Stomach smooth muscle (tissue), 2 donors: ENCODE measurements around the gene ZDHHC1.

Experiments
- H3K27ac ChIP-seq: one replicate; pipeline ENCODE4 v1.7.0; 2013; ENCODE audit warnings: mild to moderate bottlenecking, low read length, inconsistent platforms
- H3K27me3 ChIP-seq, 2 donors: one replicate each; pipeline ENCODE4 v1.7.0; 2013; ENCODE audit warnings: low read length in 2 of 2; ENCODE audit not compliant: insufficient read depth in 2 of 2, control insufficient read depth in 1 of 2
- H3K36me3 ChIP-seq, 2 donors: one replicate each; pipeline ENCODE4 v1.7.0; 2013; ENCODE audit warnings: low read length in 2 of 2; ENCODE audit not compliant: control insufficient read depth in 2 of 2, insufficient read depth in 2 of 2
- H3K4me1 ChIP-seq: one replicate; pipeline ENCODE4 v1.7.0; 2013; ENCODE audit warnings: low read length; ENCODE audit not compliant: control insufficient read depth, insufficient read depth
- H3K4me3 ChIP-seq, 2 donors: one replicate each; pipeline ENCODE4 v1.7.0; 2013; ENCODE audit warnings: low read length in 2 of 2
- H3K9ac ChIP-seq, 2 donors: one replicate each; pipeline ENCODE4 v1.7.0; 2013; ENCODE audit warnings: low read length in 2 of 2, mild to moderate bottlenecking in 1 of 2
- H3K9me3 ChIP-seq, 2 donors: one replicate each; pipeline ENCODE4 v1.7.0; 2013; ENCODE audit warnings: low read length in 2 of 2; ENCODE audit not compliant: control insufficient read depth in 2 of 2
- donor health status: healthy.
- donor health status: Pancreatic carcinoma.

Gene ZDHHC1

GRCh38 chr16:67407788-67408452 is 8.4 kb downstream of the ZDHHC1 start:
- no peaks in the 10 kb centered on the region for H3K27me3 ChIP-seq
- peaks cover 0 to 3% of the 10 kb centered on the region in 2 donors for H3K36me3 ChIP-seq
- no peak overlapping the region for H3K27ac ChIP-seq
- H3K9ac ChIP-seq = no peak overlapping the region
- peaks cover 22% of the 10 kb centered on the region for H3K4me1 ChIP-seq
- H3K4me3 ChIP-seq = no peak overlapping the region
- no peaks in the 10 kb centered on the region for H3K9me3 ChIP-seq

DNA sequence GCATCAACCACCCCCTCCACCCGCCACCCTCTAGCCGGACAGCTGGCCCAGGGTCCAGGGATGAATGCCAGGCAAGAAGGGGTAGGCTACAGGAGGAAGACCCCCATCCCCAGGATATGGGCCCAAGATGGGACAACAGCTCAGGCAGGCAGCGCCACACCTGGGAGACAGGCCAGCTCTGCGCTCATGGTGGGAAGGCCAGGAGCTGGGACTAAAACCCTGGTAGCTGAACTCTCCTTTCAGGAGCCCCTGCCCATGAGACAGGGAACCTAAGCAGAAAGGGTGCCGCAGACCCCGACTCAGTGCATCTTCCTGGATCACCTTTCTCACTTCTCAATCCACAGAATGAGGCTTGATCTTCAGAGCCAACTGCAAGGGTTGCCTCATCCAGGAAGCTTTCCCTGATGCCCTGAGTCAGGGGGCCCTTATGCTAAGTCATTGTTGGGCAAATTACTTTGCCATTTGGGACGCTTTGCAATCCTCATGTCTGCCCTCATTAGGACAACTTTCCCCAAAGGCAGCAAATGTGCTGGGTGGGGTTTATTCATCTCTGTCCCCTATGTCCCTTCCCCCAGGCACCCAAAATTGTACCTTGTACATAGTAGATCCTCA is 9.0 kb downstream of the ZDHHC1 start:
- Histone ChIP-seq H3K9ac (peak overlapping the region in 1 of 2 donors; percentile 36), H3K9me3 (no peaks in the 10 kb centered on the region), H3K36me3 (peaks cover 0 to 3% of the 10 kb centered on the region in 2 donors), H3K4me1 (peaks cover 22% of the 10 kb centered on the region), H3K27me3 (no peaks in the 10 kb centered on the region), H3K4me3 (no peak overlapping the region), H3K27ac (peak overlapping the region; percentile 41)

- Histone ChIP-seq H3K36me3 (peaks cover 0 to 3% of the 10 kb centered on the region in 2 donors), H3K9ac (peak overlapping the region in 1 of 2 donors; percentile 36), H3K27ac (peak overlapping the region; percentile 41), H3K4me3 (no peak overlapping the region), H3K9me3 (no peaks in the 10 kb centered on the region), H3K27me3 (no peaks in the 10 kb centered on the region), H3K4me1 (peaks cover 22% of the 10 kb centered on the region)
Measured at GRCh38 chr16:67406111-67406971, 9.9 kb downstream of the ZDHHC1 start.

DNA sequence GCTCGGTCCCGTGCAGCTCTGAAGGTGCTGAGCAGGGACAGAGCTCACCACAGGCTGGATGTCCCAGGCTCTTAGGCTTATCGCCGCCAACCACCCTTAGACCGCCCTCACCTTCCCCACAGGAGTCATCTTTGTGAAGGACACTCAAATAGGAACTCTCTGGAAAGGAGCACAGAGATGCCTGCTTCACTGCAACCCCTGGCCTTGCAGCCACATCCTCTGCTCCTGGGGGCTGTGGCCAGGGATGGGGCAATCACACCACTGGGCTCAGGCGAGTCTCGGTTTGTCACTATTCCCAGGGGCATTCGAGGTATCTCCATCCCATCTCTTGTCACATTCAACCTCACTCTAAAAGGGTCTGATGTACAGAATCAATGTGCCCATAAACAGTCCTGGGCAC is 10.9 kb downstream of the ZDHHC1 start:
- H3K36me3 ChIP-seq = peaks cover 0 to 3% of the 10 kb centered on the region in 2 donors
- no peak overlapping the region for H3K27ac ChIP-seq
- H3K9me3 ChIP-seq = no peaks in the 10 kb centered on the region
- H3K4me3 ChIP-seq = no peak overlapping the region
- peaks cover 22% of the 10 kb centered on the region for H3K4me1 ChIP-seq
- peak overlapping the region in 1 of 2 donors; percentile 21 for H3K9ac ChIP-seq
- H3K27me3 ChIP-seq = no peaks in the 10 kb centered on the region

DNA sequence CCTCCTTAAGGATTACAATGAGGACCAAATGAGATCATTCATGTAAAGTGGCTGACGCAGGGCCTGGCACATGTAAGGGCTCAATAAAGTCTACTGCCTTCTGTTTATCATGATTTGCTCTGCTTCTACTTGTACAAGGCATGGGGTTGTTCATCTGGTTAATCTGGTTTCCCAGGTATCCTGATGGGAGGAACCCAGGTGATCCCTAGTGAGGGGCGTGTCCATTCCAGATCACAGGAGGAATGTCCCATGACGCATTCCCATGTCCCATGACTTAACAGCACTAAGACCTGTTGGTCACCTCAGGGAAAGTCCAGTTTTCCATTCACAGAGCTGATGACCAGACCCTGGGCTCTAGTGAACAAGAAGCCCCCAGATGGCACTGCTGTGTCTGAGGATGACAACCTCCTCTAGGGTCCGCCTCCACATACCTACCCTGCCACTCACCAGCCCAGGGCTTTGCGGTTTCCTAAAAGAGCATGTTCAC is 11.5 kb downstream of the ZDHHC1 start:
- no peaks in the 10 kb centered on the region for H3K27me3 ChIP-seq
- H3K9me3 ChIP-seq = no peaks in the 10 kb centered on the region
- H3K4me1 ChIP-seq = peaks cover 22% of the 10 kb centered on the region
- peak overlapping the region in 1 of 2 donors; percentile 21 for H3K9ac ChIP-seq
- H3K4me3 ChIP-seq = no peak overlapping the region
- H3K27ac ChIP-seq = no peak overlapping the region
- H3K36me3 ChIP-seq = peaks cover 0 to 3% of the 10 kb centered on the region in 2 donors

GRCh38 chr16:67403976-67404555 is 12.2 kb downstream of the ZDHHC1 start:
- H3K4me3 ChIP-seq = no peak overlapping the region
- H3K36me3 ChIP-seq = peaks cover 0 to 3% of the 10 kb centered on the region in 2 donors
- H3K4me1 ChIP-seq = peaks cover 26% of the 10 kb centered on the region
- H3K9ac ChIP-seq = no peak overlapping the region
- no peak overlapping the region for H3K27ac ChIP-seq
- no peaks in the 10 kb centered on the region for H3K9me3 ChIP-seq
- H3K27me3 ChIP-seq = no peaks in the 10 kb centered on the region

DNA sequence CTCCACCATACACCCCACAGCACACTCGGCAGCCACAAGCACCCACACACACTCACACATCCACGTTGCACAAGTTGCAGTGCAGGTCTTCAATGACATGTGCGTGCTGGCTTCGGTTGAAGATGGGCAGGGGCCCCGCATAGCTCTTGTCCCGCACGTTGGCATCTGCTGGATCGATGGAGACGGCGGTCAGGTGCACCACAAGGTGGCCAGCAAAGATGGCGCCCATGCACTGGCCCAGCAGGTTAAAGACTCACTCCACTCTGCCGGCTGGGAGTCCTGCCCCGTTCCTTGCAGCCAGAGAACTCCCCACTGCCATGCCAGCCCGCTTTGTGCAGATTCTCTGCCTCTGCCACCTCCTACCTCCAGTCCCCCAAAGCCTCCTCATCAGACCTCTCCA is 15.4 kb downstream of the ZDHHC1 start:
- H3K4me3 ChIP-seq = no peak overlapping the region
- H3K27ac ChIP-seq = no peak overlapping the region
- H3K9me3 ChIP-seq = no peaks in the 10 kb centered on the region
- peaks cover 33% of the 10 kb centered on the region for H3K4me1 ChIP-seq
- peaks cover 0 to 3% of the 10 kb centered on the region in 2 donors for H3K36me3 ChIP-seq
- no peak overlapping the region for H3K9ac ChIP-seq
- H3K27me3 ChIP-seq = no peaks in the 10 kb centered on the region

DNA sequence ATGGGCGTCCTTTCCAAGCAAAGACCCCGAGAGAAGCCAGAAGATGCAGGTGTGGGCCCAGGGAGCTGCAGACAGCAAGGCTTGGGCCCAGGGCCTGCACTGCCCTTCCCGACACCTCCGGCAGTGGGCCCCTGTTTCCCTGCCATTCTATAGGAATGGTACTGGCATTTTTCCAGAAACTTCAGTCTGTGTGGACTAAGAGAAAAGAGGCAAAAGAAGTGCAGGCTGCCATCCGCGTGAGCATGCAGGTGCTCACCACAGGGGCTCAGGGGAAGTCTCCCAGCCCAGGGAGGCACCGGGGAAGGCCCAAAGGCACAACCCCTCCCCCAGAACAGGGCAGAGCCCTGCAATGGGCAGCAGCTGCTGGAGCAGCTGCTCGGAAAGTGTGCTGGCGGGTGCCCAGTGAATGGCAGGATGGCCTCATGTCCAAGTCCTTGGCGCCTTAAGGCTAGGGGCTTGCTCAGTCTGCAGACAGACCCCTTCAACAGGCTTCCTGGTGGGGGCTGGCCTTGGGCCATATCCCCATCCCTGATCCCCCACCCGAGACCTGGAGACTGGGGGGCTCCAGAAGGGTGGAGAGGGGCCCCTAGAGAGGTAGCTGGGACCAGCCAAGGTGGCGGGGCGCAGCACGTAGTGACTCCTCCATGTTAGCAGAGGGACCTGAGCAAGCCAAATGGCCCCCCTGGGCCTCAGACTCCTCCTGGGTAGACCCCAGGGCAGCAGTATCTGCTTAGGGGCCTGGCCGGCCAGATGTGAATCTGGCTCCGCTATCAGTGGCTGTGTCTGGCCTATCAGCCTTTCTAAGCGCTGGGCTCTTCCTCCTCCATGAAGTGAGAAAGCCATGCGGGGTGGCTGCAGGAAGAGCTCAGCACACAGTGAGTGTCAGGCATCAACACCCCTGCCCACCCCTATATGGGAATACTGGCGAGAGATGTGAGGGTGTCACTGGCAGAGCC is 16.2 kb downstream of the ZDHHC1 start:
- Histone ChIP-seq H3K4me3 (no peak overlapping the region), H3K9me3 (no peaks in the 10 kb centered on the region), H3K27me3 (no peaks in the 10 kb centered on the region), H3K4me1 (peaks cover 41% of the 10 kb centered on the region), H3K27ac (no peak overlapping the region), H3K36me3 (peaks cover 0 to 3% of the 10 kb centered on the region in 2 donors), H3K9ac (peak overlapping the region in 1 of 2 donors; percentile 13)

- peaks cover 43% of the 10 kb centered on the region for H3K4me1 ChIP-seq
- H3K27ac ChIP-seq = no peak overlapping the region
Measured at GRCh38 chr16:67399218-67399733, 17.0 kb downstream of the ZDHHC1 start.

More at GRCh38 chr16:67399218-67399733, 17.0 kb downstream of the ZDHHC1 start:
- no peaks in the 10 kb centered on the region for H3K27me3 ChIP-seq
- no peaks in the 10 kb centered on the region for H3K9me3 ChIP-seq
- H3K9ac ChIP-seq = peak overlapping the region in 1 of 2 donors; percentile 13
- peak overlapping the region in 1 of 2 donors; percentile 52 for H3K4me3 ChIP-seq
- H3K36me3 ChIP-seq = no peaks in the 10 kb centered on the region
